Keratinocyte (primary cell): ENCODE results near the gene BSDC1. TPM values are rescaled to one million over a fixed set of nuclear protein-coding genes. Genes with fewer than 3 reads are reported as not detected.

Source experiments
- DNase-seq: peaks from one replicate; pipeline ENCODE4 v3.0.0-alpha.2; 2011; ENCODE audit warnings: low read depth, missing footprints, low spot score
- FAIRE-seq: peaks from 2 replicates; lab custom pipeline; 2011; peaks lifted over from hg19 to GRCh38; lab: Jason Lieb, UNC
- H2AFZ ChIP-seq: 2 replicates; pipeline ENCODE4 v1.6.0; 2012; ENCODE audit warnings: low read length, control low read depth, inconsistent platforms; ENCODE audit not compliant: control insufficient read depth
- H3K27ac ChIP-seq: 2 replicates; pipeline ENCODE4 v1.5.1; 2011; ENCODE audit warnings: low read length; ENCODE audit not compliant: control insufficient read depth, insufficient read depth
- H3K27me3 ChIP-seq: 3 replicates; pipeline ENCODE4 v1.6.0; 2011; ENCODE audit warnings: low read length; ENCODE audit not compliant: control insufficient read depth, insufficient read depth; ENCODE audit errors: extremely low read depth
- H3K36me3 ChIP-seq, 2 experiments: 2 replicates in 1 of 2; 3 replicates in 1 of 2; pipeline ENCODE4 v1.5.1; 2011; ENCODE audit warnings: low read length in 2 of 2, mild to moderate bottlenecking in 1 of 2; ENCODE audit not compliant: control insufficient read depth in 2 of 2, insufficient read depth in 2 of 2; ENCODE audit errors: extremely low read depth in 1 of 2
- H3K4me1 ChIP-seq: 3 replicates; pipeline ENCODE4 v1.5.1; 2011; ENCODE audit warnings: low read length; ENCODE audit not compliant: control insufficient read depth, insufficient read depth; ENCODE audit errors: extremely low read depth
- H3K4me2 ChIP-seq: 3 replicates; pipeline ENCODE4 v1.6.0; 2011; ENCODE audit warnings: low read depth, low read length; ENCODE audit not compliant: control insufficient read depth, insufficient read depth; ENCODE audit errors: extremely low read depth
- H3K4me3 ChIP-seq, 3 experiments: fragments of 200-600 bp in 1 of 3; sonication (generic) in 1 of 3; 2 replicates in 2 of 3; 3 replicates in 1 of 3; pipeline ENCODE4 v1.5.1; 2011 to 2016; ENCODE audit warnings: low read length in 3 of 3, mild to moderate bottlenecking in 3 of 3, control low read depth in 2 of 3, inconsistent platforms in 1 of 3, low read depth in 1 of 3, mixed read lengths in 1 of 3, mixed run types in 1 of 3, moderate library complexity in 1 of 3; ENCODE audit not compliant: control insufficient read depth in 2 of 3, insufficient read depth in 2 of 3; ENCODE audit errors: extremely low read depth in 1 of 3
- H3K79me2 ChIP-seq: 2 replicates; pipeline ENCODE4 v1.6.0; 2012; ENCODE audit warnings: low read length; ENCODE audit not compliant: control insufficient read depth, insufficient read depth
- H3K9ac ChIP-seq: 3 replicates; pipeline ENCODE4 v1.6.0; 2011; ENCODE audit warnings: low read length; ENCODE audit not compliant: control insufficient read depth, insufficient read depth; ENCODE audit errors: extremely low read depth
- H3K9me1 ChIP-seq: 3 replicates; pipeline ENCODE4 v1.6.0; 2011; ENCODE audit warnings: low read length; ENCODE audit not compliant: control insufficient read depth, insufficient read depth; ENCODE audit errors: extremely low read depth
- H3K9me3 ChIP-seq: 2 replicates; pipeline ENCODE4 v1.5.1; 2012; ENCODE audit warnings: low read depth, low read length; ENCODE audit not compliant: control insufficient read depth
- H4K20me1 ChIP-seq: 3 replicates; pipeline ENCODE4 v1.6.0; 2011; ENCODE audit warnings: low read length; ENCODE audit not compliant: control insufficient read depth, insufficient read depth; ENCODE audit errors: extremely low read depth
- CTCF ChIP-seq, 3 experiments: IDR thresholded peaks in 1 of 3; conservative IDR thresholded peaks in 1 of 3; optimal IDR thresholded peaks in 1 of 3; 2 replicates in 2 of 3; 3 replicates in 1 of 3; pipeline versions ENCODE3 to v1.5.1; 2011; ENCODE audit warnings: low read length in 3 of 3, mild to moderate bottlenecking in 3 of 3, moderate library complexity in 2 of 3, control low read depth in 1 of 3, inconsistent platforms in 1 of 3; ENCODE audit not compliant: insufficient read depth in 2 of 3; ENCODE audit errors: extremely low read depth in 1 of 3
- EZH2 ChIP-seq: IDR thresholded peaks from one replicate; pipeline ENCODE4 v1.6.1; 2012; ENCODE audit warnings: inconsistent platforms, mild to moderate bottlenecking, low read length, moderate library complexity
- dilution Hi-C: fragments of 300-500 bp; cut with MboI; formaldehyde crosslinking; loops from one replicate; pipeline ENCODE4 v1.7.0; 2020; ENCODE audit warnings: low sequenced_read_pairs; ENCODE audit not compliant: extremely low pct_ligation_motif_present
- polyA plus RNA-seq, 5 experiments: library from polyadenylated mRNA; depleted of rRNA in 3 of 5; stranded (reverse) in 3 of 5; stranded (forward) in 1 of 5; unstranded in 1 of 5; fragments of >200 nt; gene quantifications; 1 replicate in 1 of 5; 2 replicates in 3 of 5; 3 replicates in 1 of 5; pipeline versions ENCODE4 v1.2.1 to v1.2.3, GENCODE V29; 2011 to 2012; ENCODE audit warnings: missing spikeins in 2 of 5, low read depth in 1 of 5, low replicate concordance in 1 of 5

BSDC1 gene
- polyA plus RNA-seq, 1 donor (not counting 4 experiments of a cell fraction or from before 2014, with no cell fraction given) = 38.1 TPM

GRCh38 chr1:32351399-32352238 lies 42.6 kb downstream of the BSDC1 start:
- H3K9me1 ChIP-seq = no peaks in the 10 kb centered on the region
- H3K4me1 ChIP-seq = peaks cover 21% of the 10 kb centered on the region
- peak overlapping the region; percentile 93 for H3K4me2 ChIP-seq
- no peaks in the 10 kb centered on the region for H4K20me1 ChIP-seq
- dilution Hi-C loops = no loop called here
- peak overlapping the region; percentile 84 for H3K9ac ChIP-seq
- peak overlapping the region; percentile 41 to 76 (median 60) for H3K4me3 ChIP-seq
- TF ChIP-seq CTCF (optimal IDR thresholded peaks at IDR 0.05 in 1 of 3, IDR thresholded peaks at IDR 0.05 in 1 of 3, conservative IDR thresholded peaks at IDR 0.05 in 1 of 3; ENCODE audit: extremely low read depth in 1 of 3, insufficient read depth in 2 of 3, low read length in 3 of 3) (peak in 1 of 3 experiments; percentile 6), EZH2 (no peak)
- peak overlapping the region; percentile 88 for H2AFZ ChIP-seq
- DNase-seq (peak; percentile 65), FAIRE-seq (no peak)
- H3K27me3 ChIP-seq = peaks cover 1% of the 10 kb centered on the region
- no peaks in the 10 kb centered on the region for H3K9me3 ChIP-seq
- H3K27ac ChIP-seq = peak overlapping the region; percentile 54
- peaks cover 0 to 4% of the 10 kb centered on the region in 2 experiments for H3K36me3 ChIP-seq
- H3K79me2 ChIP-seq = no peaks in the 10 kb centered on the region

GRCh38 chr1:32350785-32351398 lies 43.3 kb downstream of the BSDC1 start:
- Histone ChIP-seq H3K4me2 (no peak overlapping the region), H2AFZ (peak overlapping the region; percentile 88), H4K20me1 (no peaks in the 10 kb centered on the region), H3K36me3 (peaks cover 0 to 4% of the 10 kb centered on the region in 2 experiments), H3K9me1 (no peaks in the 10 kb centered on the region), H3K9ac (peak overlapping the region; percentile 84), H3K9me3 (no peaks in the 10 kb centered on the region), H3K4me3 (peak overlapping the region; percentile 41 to 61 (median 60)), H3K79me2 (no peaks in the 10 kb centered on the region), H3K27me3 (peaks cover 7% of the 10 kb centered on the region), H3K4me1 (peaks cover 21% of the 10 kb centered on the region), H3K27ac (no peak overlapping the region)
- TF ChIP-seq EZH2 (no peak), CTCF (optimal IDR thresholded peaks at IDR 0.05 in 1 of 3, IDR thresholded peaks at IDR 0.05 in 1 of 3, conservative IDR thresholded peaks at IDR 0.05 in 1 of 3; ENCODE audit: extremely low read depth in 1 of 3, insufficient read depth in 2 of 3, low read length in 3 of 3) (peak; percentile 26 to 58 (median 46))
- FAIRE-seq (no peak), DNase-seq (no peak)
- dilution Hi-C loops = no loop called here
